GM20000 (cell line): Measurements from ENCODE around the gene ARFGAP1.
A peak's percentile ranks its signal among the peaks of the same experiment; 100 is the strongest.
"Not testable (repeated sequence)": the region's sequence is repeated elsewhere in the genome, so short reads cannot be mapped to it uniquely, and the experiment has no call there.

ENCODE experiments used
- DNase-seq: peaks from one replicate; pipeline ENCODE4 v3.0.0; 2012; ENCODE audit warnings: low spot score
- CTCF ChIP-seq: IDR thresholded peaks from 2 replicates; pipeline ENCODE4 v1.5.1; 2012; ENCODE audit warnings: mild to moderate bottlenecking, control low read depth; ENCODE audit errors: extremely low read depth, missing control alignments

The ARFGAP1 gene

DNA sequence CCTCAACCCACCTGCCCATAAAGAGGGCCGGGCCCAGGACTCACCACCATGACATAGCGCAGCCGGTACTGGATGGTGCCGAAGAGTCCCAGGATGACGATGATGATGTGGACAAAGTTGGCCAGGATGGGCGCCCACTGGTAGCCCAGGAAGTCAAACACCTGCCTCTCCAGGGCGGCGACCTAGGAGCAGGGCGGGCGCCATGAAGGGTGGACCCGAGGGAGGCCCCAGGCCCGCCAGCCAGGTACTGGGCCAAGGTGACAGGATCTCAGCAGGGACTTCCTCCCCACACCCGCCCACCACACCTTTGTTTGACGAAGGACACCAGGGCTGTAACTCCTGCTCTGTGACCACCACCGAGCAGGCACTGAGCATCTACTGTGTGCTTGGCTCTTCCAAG, 22.7 kb upstream of the ARFGAP1 start:
- no peak for TF ChIP-seq CTCF
- DNase-seq, result no peak

GRCh38 chr20:63251350-63251749, 21.3 kb upstream of the ARFGAP1 start:
- peak; percentile 6 for TF ChIP-seq CTCF
- DNase-seq, result not testable (repeated sequence)

GRCh38 chr20:63252284-63252711, 20.3 kb upstream of the ARFGAP1 start:
- no peak for TF ChIP-seq CTCF
- DNase-seq, result no peak

GRCh38 chr20:63253065-63253437, 19.6 kb upstream of the ARFGAP1 start:
- no peak for DNase-seq
- no peak for TF ChIP-seq CTCF

- no peak for TF ChIP-seq CTCF
- peak; percentile 63 for DNase-seq
These were observed 19.0 kb upstream of the ARFGAP1 start for GRCh38 chr20:63253438-63254231.

DNA sequence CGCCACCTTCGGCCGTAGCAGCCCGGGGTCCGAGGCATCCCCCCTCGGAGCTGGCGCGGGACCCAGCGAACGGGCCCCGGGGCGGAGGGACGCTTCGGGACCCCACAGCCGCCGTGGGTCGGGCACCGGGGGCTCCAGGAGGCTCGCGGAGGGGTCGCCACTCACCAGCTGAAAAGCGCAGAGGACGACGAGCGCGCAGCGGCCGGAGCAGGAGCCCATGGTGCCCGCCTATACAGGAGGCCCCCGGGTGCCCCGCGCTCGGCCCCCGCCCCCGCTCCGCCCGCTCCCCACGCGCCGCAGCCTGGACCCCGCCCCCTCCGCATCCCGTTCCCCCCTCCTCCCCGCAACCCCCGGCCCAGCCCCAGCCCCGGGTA, 18.4 kb upstream of the ARFGAP1 start, which contains the start of gene NKAIN4:
TSS of gene NKAIN4 (minus strand) at position 232 of the 374 bp plus-strand sequence. CDS start at position 219, 13 bp downstream.
- DNase-seq, result no peak
- no peak for TF ChIP-seq CTCF

- peak; percentile 58 for DNase-seq
- TF ChIP-seq CTCF, result no peak
These were observed 17.8 kb upstream of the ARFGAP1 start for GRCh38 chr20:63254606-63255384.
